Lung (tissue), 12 donors: Measurements from ENCODE around the gene GLYATL3. TPM values are rescaled to one million over a fixed set of nuclear protein-coding genes. Genes with fewer than 3 reads are reported as not detected.

Experiments used
- ATAC-seq: fragments of 200-7000 bp; cut with Tn5 transposase; one replicate; pipeline ENCODE4 v1.9.1; 2020; ENCODE audit warnings: moderate number of reproducible peaks; ENCODE audit not compliant: insufficient read depth, low FRiP score
- DNase-seq, 3 donors: peaks; one replicate each; pipeline ENCODE4 v3.0.0-alpha.2; 2013 to 2017
- H3K27ac ChIP-seq, 2 donors: one replicate each; pipeline ENCODE4 v1.5.1; 2013; ENCODE audit warnings: mild to moderate bottlenecking in 2 of 2, moderate library complexity in 2 of 2, control low read depth in 1 of 2, inconsistent platforms in 1 of 2, low read depth in 1 of 2, low read length in 1 of 2
- H3K27me3 ChIP-seq, 3 donors: one replicate each; pipeline ENCODE4 v1.5.1; 2013; ENCODE audit warnings: low read length in 2 of 3; ENCODE audit not compliant: control insufficient read depth in 3 of 3, insufficient read depth in 3 of 3
- H3K36me3 ChIP-seq, 4 donors: one replicate each; pipeline ENCODE4 v1.5.1; 2013; ENCODE audit warnings: low read length in 4 of 4, mild to moderate bottlenecking in 1 of 4, moderate library complexity in 1 of 4; ENCODE audit not compliant: control insufficient read depth in 4 of 4, insufficient read depth in 4 of 4
- H3K4me1 ChIP-seq, 5 donors: one replicate each; pipeline ENCODE4 v1.5.1; 2013; ENCODE audit warnings: low read length in 5 of 5, mild to moderate bottlenecking in 2 of 5, moderate library complexity in 1 of 5; ENCODE audit not compliant: control insufficient read depth in 5 of 5, insufficient read depth in 5 of 5
- H3K4me3 ChIP-seq: one replicate; pipeline ENCODE4 v1.5.1; 2013; ENCODE audit warnings: mild to moderate bottlenecking, control low read depth, moderate library complexity
- H3K9ac ChIP-seq, 2 donors: one replicate each; pipeline ENCODE4 v1.5.1; 2013; ENCODE audit warnings: low read length in 2 of 2, control low read depth in 1 of 2; ENCODE audit not compliant: insufficient read depth in 1 of 2
- H3K9me3 ChIP-seq, 4 donors: one replicate each; pipeline ENCODE4 v1.5.1; 2013; ENCODE audit warnings: low read length in 3 of 4, mild to moderate bottlenecking in 1 of 4, moderate library complexity in 1 of 4; ENCODE audit not compliant: control insufficient read depth in 4 of 4, insufficient read depth in 3 of 4
- WGBS, 2 donors: extraction: QIAGEN DNeasy Blood & Tissue Kit; methylation state at CpG; one replicate each; pipeline ENCODE4 v1.1.7; 2013; 5-methylcytosine and 5-hydroxymethylcytosine counted together
- polyA plus RNA-seq, 2 donors: library from polyadenylated mRNA; stranded (reverse); fragments of 200-250 nt; gene quantifications; one replicate each; pipeline ENCODE4 v1.2.1, GENCODE V29; 2013
- total RNA-seq, 2 donors: library from RNA; depleted of rRNA in 1 of 2; stranded (reverse); fragments of >200 nt in 1 of 2; gene quantifications; one replicate each; pipeline ENCODE4 v1.2.1, GENCODE V29; 2014 to 2021
- TF ChIP-seq, protein P1 (sequence below): IDR thresholded peaks from 2 replicates; pipeline ENCODE4 v1.5.1; 2012; ENCODE audit warnings: mild to moderate bottlenecking; ENCODE audit errors: control extremely low read depth, extremely low read depth
- donor health status: control.
- donor health status: control.
- donor health status: Bipolar disorder and iron deficiency.
- donor health status: healthy.
- donor health status: DM: yes; HTN: yes; CAD: no.

The GLYATL3 gene
- total and polyA plus RNA-seq, 4 donors, result not detected

DNA sequence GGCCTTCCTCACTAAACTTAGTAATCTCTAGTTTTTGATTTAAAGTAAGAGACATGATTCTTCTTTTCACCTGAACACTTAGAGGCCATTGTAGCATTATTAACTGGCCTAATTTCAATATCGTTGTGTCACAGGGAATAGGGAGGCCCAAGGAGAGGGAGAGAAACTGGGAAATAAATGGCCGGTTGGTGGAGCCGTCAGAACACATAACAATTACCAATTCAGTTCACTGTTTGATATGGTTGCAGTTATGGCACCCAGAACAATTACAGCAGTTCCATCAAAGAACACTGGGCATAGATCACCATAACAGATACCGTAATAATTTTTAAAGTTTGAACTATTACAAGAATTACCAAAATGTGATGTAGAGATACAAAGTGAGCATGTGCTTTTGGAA lies 9.1 kb upstream of the GLYATL3 start:
- DNase-seq (no peak), ATAC-seq (no peak)
- TF ChIP-seq, protein P1, sequence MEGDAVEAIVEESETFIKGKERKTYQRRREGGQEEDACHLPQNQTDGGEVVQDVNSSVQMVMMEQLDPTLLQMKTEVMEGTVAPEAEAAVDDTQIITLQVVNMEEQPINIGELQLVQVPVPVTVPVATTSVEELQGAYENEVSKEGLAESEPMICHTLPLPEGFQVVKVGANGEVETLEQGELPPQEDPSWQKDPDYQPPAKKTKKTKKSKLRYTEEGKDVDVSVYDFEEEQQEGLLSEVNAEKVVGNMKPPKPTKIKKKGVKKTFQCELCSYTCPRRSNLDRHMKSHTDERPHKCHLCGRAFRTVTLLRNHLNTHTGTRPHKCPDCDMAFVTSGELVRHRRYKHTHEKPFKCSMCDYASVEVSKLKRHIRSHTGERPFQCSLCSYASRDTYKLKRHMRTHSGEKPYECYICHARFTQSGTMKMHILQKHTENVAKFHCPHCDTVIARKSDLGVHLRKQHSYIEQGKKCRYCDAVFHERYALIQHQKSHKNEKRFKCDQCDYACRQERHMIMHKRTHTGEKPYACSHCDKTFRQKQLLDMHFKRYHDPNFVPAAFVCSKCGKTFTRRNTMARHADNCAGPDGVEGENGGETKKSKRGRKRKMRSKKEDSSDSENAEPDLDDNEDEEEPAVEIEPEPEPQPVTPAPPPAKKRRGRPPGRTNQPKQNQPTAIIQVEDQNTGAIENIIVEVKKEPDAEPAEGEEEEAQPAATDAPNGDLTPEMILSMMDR, result no peak
- Histone ChIP-seq H3K4me3 (no peak overlapping the region), H3K4me1 (no peaks in the 10 kb centered on the region), H3K9me3 (no peaks in the 10 kb centered on the region), H3K9ac (no peak overlapping the region), H3K27me3 (no peaks in the 10 kb centered on the region), H3K27ac (no peak overlapping the region), H3K36me3 (peaks cover 3 to 16% (median 6%) of the 10 kb centered on the region in 4 donors)
- 96 to 97% methylated on average over 4 of the region's 4 CpGs for WGBS, 2 donors

DNA sequence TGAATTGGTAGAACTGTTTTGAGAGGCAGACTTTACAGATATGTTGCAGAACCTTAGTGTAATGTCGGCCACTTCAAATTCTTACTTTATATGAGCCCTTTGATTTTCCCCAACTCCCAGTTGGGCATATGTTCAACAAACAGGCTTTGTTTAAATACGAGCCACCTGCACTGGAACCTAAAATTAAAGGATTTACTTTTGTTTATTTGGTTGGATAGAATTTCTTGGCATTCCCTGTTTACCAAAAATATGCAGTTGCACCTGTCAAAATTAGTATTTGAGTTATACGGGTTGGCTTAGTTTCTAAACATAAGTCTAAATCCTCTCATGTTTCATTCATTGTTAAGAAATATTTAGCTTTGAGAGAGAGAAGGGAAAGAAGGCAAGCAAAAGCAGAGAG lies 2.4 kb upstream of the GLYATL3 start:
- Histone ChIP-seq H3K27ac (no peak overlapping the region), H3K27me3 (no peaks in the 10 kb centered on the region), H3K4me3 (no peak overlapping the region), H3K9ac (no peak overlapping the region), H3K4me1 (no peaks in the 10 kb centered on the region), H3K9me3 (no peaks in the 10 kb centered on the region), H3K36me3 (peaks cover 0 to 5% (median 0%) of the 10 kb centered on the region in 4 donors)
- ATAC-seq, result no peak
- DNase-seq, result peak in 1 of 3 donors; percentile 3
- 68 to 88% methylated on average over 3 of the region's 3 CpGs for WGBS, 2 donors
- TF ChIP-seq, protein P1, result no peak

DNA sequence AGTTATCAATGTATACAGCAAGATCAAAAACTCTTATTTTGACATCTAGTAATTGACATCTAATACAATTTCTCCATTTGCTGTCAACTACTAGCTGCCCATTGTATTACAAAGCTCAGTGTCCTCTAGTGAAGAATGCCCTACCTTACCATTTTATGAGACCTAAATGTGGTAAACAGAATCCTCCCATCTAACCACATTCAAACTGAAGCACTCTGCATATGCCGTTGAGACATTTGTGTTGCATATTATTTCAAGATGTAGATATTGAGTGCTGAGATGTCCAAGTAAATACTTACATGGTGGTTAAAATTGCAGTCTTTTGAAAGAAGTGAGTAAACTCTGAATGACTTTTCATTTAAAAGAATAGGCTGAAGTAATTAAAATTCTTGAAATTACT lies 597 bp upstream of the GLYATL3 start:
- no peak for ATAC-seq
- H3K36me3 ChIP-seq, result no peaks in the 10 kb centered on the region
- H3K9ac ChIP-seq, result no peak overlapping the region
- H3K9me3 ChIP-seq, result no peaks in the 10 kb centered on the region
- WGBS, 2 donors, result 69 to 83% methylated on average over 1 of the region's 1 CpG
- H3K4me3 ChIP-seq, result no peak overlapping the region
- no peaks in the 10 kb centered on the region for H3K4me1 ChIP-seq
- no peak overlapping the region for H3K27ac ChIP-seq
- DNase-seq, result no peak
- H3K27me3 ChIP-seq, result no peaks in the 10 kb centered on the region
- TF ChIP-seq, protein P1, result no peak

DNA sequence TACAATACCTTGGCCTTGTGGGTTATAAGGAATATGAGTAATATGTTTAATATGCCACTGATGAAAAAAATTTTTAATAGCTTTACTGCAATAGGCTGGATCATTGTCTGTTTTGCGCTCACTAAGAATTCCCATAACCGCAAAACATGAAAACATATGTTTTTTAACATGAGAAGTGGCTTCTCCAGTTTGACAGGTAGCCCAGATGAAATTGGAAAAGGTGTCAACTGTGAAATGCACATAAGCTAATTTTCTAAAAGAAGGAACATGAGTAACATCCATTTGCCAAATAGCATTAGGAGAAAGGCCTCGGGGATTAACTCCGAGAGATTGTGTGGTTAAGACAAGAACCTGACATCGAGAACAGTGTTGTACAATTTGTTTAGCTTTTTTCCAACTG lies 4.9 kb downstream of the GLYATL3 start:
- Histone ChIP-seq H3K4me3 (no peak overlapping the region), H3K36me3 (no peaks in the 10 kb centered on the region), H3K27ac (no peak overlapping the region), H3K9ac (no peak overlapping the region), H3K4me1 (no peaks in the 10 kb centered on the region), H3K9me3 (peaks cover 0 to 2% (median 0%) of the 10 kb centered on the region in 4 donors), H3K27me3 (no peaks in the 10 kb centered on the region)
- no peak for ATAC-seq
- 89 to 95% methylated on average over 5 of the region's 5 CpGs for WGBS, 2 donors
- TF ChIP-seq, protein P1, result no peak
- DNase-seq, result no peak
